GM19099 (cell line): ENCODE results near the gene PRKG1.

ENCODE experiments used
- POLR2A ChIP-seq: IDR thresholded peaks from 3 replicates; pipeline ENCODE4 v1.6.1; 2011; ENCODE audit warnings: low read depth; ENCODE audit not compliant: insufficient read length; ENCODE audit errors: extremely low read depth

PRKG1 gene

GRCh38 chr10:52108236-52108635, 1033.9 kb downstream of the PRKG1 start:
- TF ChIP-seq POLR2A: no peak

GRCh38 chr10:52110576-52110975, 1036.3 kb downstream of the PRKG1 start:
- no peak for TF ChIP-seq POLR2A

GRCh38 chr10:52111101-52111891, 1037.0 kb downstream of the PRKG1 start:
- TF ChIP-seq POLR2A: no peak

- TF ChIP-seq POLR2A: no peak
Observed at GRCh38 chr10:52115823-52116222, 1041.5 kb downstream of the PRKG1 start.

GRCh38 chr10:52119507-52119906, 1045.2 kb downstream of the PRKG1 start:
- no peak for TF ChIP-seq POLR2A

GRCh38 chr10:52121688-52122087, 1047.4 kb downstream of the PRKG1 start:
- no peak for TF ChIP-seq POLR2A

GRCh38 chr10:52128056-52128683, 1053.9 kb downstream of the PRKG1 start:
- TF ChIP-seq POLR2A: no peak

GRCh38 chr10:52129410-52130178, 1055.3 kb downstream of the PRKG1 start:
- TF ChIP-seq POLR2A: no peak

GRCh38 chr10:52135101-52135500, 1060.8 kb downstream of the PRKG1 start:
- no peak for TF ChIP-seq POLR2A

GRCh38 chr10:52136921-52137320, 1062.6 kb downstream of the PRKG1 start:
- TF ChIP-seq POLR2A: no peak

- no peak for TF ChIP-seq POLR2A
Observed at GRCh38 chr10:52143338-52143737, 1069.1 kb downstream of the PRKG1 start.

GRCh38 chr10:52145636-52146035, 1071.3 kb downstream of the PRKG1 start:
- TF ChIP-seq POLR2A: no peak

- no peak for TF ChIP-seq POLR2A
Observed at GRCh38 chr10:52146766-52147165, 1072.5 kb downstream of the PRKG1 start.

- TF ChIP-seq POLR2A: no peak
Observed at GRCh38 chr10:52170776-52171175, 1096.5 kb downstream of the PRKG1 start.

GRCh38 chr10:52172581-52172980, 1098.3 kb downstream of the PRKG1 start:
- no peak for TF ChIP-seq POLR2A

- no peak for TF ChIP-seq POLR2A
Observed at GRCh38 chr10:52185256-52185655, 1111.0 kb downstream of the PRKG1 start.
